K562 (cell line): ENCODE measurements around the gene GALNT17. TPM values are rescaled to one million over a fixed set of nuclear protein-coding genes. Genes with fewer than 3 reads are reported as not detected.

ENCODE experiments used
- GABPB1 ChIP-seq: sonication (generic); formaldehyde crosslinking; IDR thresholded peaks from 2 replicates; pipeline ENCODE4 v1.8.0; 2022; ENCODE audit warnings: mild to moderate bottlenecking, missing genetic modification reagents
- REST ChIP-seq, 2 experiments: fragments of 450-650 bp; formaldehyde crosslinking in 1 of 2; IDR thresholded peaks; 2 replicates each; pipeline versions ENCODE4 v1.4.0 to v1.6.1; 2014 to 2020; ENCODE audit warnings: mild to moderate bottlenecking in 2 of 2, borderline replicate concordance in 1 of 2, low read depth in 1 of 2
- SMC3 ChIP-seq: conservative IDR thresholded peaks from 2 replicates; pipeline ENCODE4 v1.6.1; 2011; ENCODE audit warnings: low read depth, low read length, improper control_type of control experiment; ENCODE audit not compliant: insufficient read depth
- STAT6 ChIP-seq: sonication (generic); formaldehyde crosslinking; IDR thresholded peaks from 2 replicates; pipeline ENCODE4 v1.8.1; 2023; ENCODE audit warnings: mild to moderate bottlenecking, missing genetic modification reagents
- TCF15 ChIP-seq: fragments of 250-450 bp; sonication (Bioruptor Pico); IDR thresholded peaks from 2 replicates; pipeline ENCODE4 v1.8.0; 2022; ENCODE audit warnings: moderate library complexity, mild to moderate bottlenecking, inconsistent platforms
- UBTF ChIP-seq, 2 experiments: IDR thresholded peaks; 2 replicates each; pipeline ENCODE4 v1.6.1; 2012; ENCODE audit warnings: improper control_type of control experiment in 2 of 2, low read depth in 2 of 2, low read length in 2 of 2, borderline replicate concordance in 1 of 2
- XRCC5 ChIP-seq: fragments of 200-400 bp; formaldehyde crosslinking; IDR thresholded peaks from 2 replicates; pipeline ENCODE4 v1.6.1; 2017; ENCODE audit warnings: low read depth, mild to moderate bottlenecking, low read length
- ZNF445 ChIP-seq: fragments of 250-450 bp; sonication (Bioruptor Pico); IDR thresholded peaks from 2 replicates; pipeline ENCODE4 v1.4.0; 2020; ENCODE audit warnings: low read depth, mild to moderate bottlenecking, moderate library complexity
- ZNF740 ChIP-seq, 3 experiments: fragments of 200-800 bp in 1 of 3; sonication (Bioruptor generic) in 1 of 3; sonication (generic) in 1 of 3; formaldehyde crosslinking in 1 of 3; IDR thresholded peaks; 2 replicates each; pipeline versions ENCODE4 v1.6.1 to v1.8.0; 2016 to 2022; ENCODE audit warnings: mild to moderate bottlenecking in 2 of 3, missing compliant biosample characterization in 2 of 3, missing genetic modification characterization in 2 of 3, missing genetic modification reagents in 1 of 3
- polyA plus RNA-seq, 8 experiments: library from polyadenylated mRNA; depleted of rRNA in 4 of 8; stranded (reverse) in 5 of 8; unstranded in 3 of 8; fragments of >200 nt; fragmentation: Nextera tagmentation in 2 of 8; fragmentation: Illumina TruSeq in 1 of 8; extraction: Ambion mirVana in 2 of 8; extraction: Trizol in 1 of 8; gene quantifications; 2 replicates each; pipeline versions ENCODE4 v1.2.1 to v1.2.3, GENCODE V29; 2011 to 2014; ENCODE audit warnings: inconsistent platforms in 1 of 8, missing spikeins in 1 of 8
- total RNA-seq, 7 experiments: library from RNA; depleted of rRNA in 6 of 7; stranded (reverse); fragments of >200 nt in 6 of 7; fragmentation: Illumina TruSeq in 2 of 7; extraction: Trizol in 2 of 7; gene quantifications; 2 replicates each; pipeline versions ENCODE4 v1.2.1 to v1.2.3, GENCODE V29; 2011 to 2021; ENCODE audit warnings: low replicate concordance in 1 of 7

GALNT17 gene
- total and polyA plus RNA-seq, 9 of the 15 experiments (the other 6 are each of a cell fraction or from before 2014, with no cell fraction given), result not detected

GRCh38 chr7:71479231-71479630, 347.3 kb downstream of the GALNT17 start (continued):
- TF ChIP-seq REST (IDR thresholded peaks at IDR 0.05; ENCODE audit: borderline replicate concordance) (no peak), REST (CRISPR knock-in tag; IDR thresholded peaks at IDR 0.05; ENCODE audit: low read depth) (no peak), ZNF445 (CRISPR knock-in tag) (no peak), ZNF740 (CRISPR knock-in tag; IDR thresholded peaks at IDR 0.05) (no peak), ZNF740 (tag; IDR thresholded peaks at IDR 0.05) (no peak), SMC3 (no peak), GABPB1 (CRISPR knock-in tag) (no peak), TCF15 (no peak), UBTF (IDR thresholded peaks at IDR 0.05; ENCODE audit: borderline replicate concordance in 1 of 2, low read depth in 2 of 2, low read length in 2 of 2) (no peak), XRCC5 (no peak), STAT6 (no peak)
